Choroid plexus epithelial cell (primary cell): ENCODE data around the gene SECISBP2.

Experiments
- DNase-seq: peaks from one replicate; pipeline ENCODE4 v3.0.0-alpha.2; 2010; ENCODE audit warnings: low read depth
- H3K4me3 ChIP-seq: 2 replicates; pipeline ENCODE4 v1.5.1; 2011; ENCODE audit warnings: low read depth, mild to moderate bottlenecking, control low read depth, low read length, moderate library complexity
- TF ChIP-seq, protein P1 (sequence below): conservative IDR thresholded peaks from 2 replicates; pipeline ENCODE4 v1.5.1; 2011; ENCODE audit warnings: low read depth, mild to moderate bottlenecking, control low read depth, inconsistent platforms, low read length, moderate library complexity

The SECISBP2 gene

DNA sequence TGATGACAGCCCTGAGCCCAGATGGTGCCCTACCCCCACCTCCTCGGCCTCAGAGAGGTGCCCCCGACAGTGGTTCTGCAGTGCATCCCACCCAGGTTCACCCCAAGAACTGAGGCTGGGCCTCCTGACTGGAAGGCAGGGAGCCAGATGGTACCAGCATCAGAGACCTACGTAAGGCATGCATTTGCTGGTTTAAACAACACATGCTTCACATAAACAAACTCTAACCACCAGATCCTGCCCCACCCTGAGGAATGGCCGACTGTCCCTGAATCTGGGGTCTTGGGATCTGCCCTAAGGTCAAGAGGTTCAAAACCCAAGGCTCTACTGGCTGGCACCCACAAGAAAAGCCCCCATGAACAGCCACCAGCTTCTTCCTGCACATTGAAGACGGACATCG is 73.3 kb downstream of the SECISBP2 start:
- H3K4me3 ChIP-seq: no peak overlapping the region
- TF ChIP-seq, protein P1, sequence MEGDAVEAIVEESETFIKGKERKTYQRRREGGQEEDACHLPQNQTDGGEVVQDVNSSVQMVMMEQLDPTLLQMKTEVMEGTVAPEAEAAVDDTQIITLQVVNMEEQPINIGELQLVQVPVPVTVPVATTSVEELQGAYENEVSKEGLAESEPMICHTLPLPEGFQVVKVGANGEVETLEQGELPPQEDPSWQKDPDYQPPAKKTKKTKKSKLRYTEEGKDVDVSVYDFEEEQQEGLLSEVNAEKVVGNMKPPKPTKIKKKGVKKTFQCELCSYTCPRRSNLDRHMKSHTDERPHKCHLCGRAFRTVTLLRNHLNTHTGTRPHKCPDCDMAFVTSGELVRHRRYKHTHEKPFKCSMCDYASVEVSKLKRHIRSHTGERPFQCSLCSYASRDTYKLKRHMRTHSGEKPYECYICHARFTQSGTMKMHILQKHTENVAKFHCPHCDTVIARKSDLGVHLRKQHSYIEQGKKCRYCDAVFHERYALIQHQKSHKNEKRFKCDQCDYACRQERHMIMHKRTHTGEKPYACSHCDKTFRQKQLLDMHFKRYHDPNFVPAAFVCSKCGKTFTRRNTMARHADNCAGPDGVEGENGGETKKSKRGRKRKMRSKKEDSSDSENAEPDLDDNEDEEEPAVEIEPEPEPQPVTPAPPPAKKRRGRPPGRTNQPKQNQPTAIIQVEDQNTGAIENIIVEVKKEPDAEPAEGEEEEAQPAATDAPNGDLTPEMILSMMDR: no peak
- DNase-seq: no peak

DNA sequence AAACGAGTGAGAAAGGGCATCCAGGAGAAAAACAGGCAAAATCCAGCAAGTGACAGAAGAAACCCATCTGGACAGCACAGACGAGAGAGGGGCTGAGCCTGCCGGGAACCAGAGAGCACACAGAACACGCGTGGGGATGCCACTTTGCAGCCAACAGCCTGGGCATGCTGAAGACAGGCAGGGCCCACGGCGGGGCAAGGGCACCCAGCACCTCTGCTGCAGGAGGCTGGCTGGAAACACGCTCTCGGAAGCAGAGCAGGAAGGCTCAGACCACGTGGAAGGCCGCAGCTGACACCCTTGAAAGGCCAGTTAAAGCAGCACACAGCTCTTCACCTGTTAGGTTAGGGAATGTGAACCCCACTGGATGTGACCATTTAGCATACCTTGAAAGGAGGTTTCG is 76.1 kb downstream of the SECISBP2 start:
- TF ChIP-seq, protein P1: no peak
- no peak overlapping the region for H3K4me3 ChIP-seq
- DNase-seq: no peak

- H3K4me3 ChIP-seq: no peak overlapping the region
- DNase-seq: no peak
- TF ChIP-seq, protein P1: no peak
Measured at GRCh38 chr9:89395931-89396710, 77.8 kb downstream of the SECISBP2 start.

- TF ChIP-seq, protein P1: no peak
- H3K4me3 ChIP-seq: no peak overlapping the region
- no peak for DNase-seq
Measured at GRCh38 chr9:89397471-89397870, 79.2 kb downstream of the SECISBP2 start.

DNA sequence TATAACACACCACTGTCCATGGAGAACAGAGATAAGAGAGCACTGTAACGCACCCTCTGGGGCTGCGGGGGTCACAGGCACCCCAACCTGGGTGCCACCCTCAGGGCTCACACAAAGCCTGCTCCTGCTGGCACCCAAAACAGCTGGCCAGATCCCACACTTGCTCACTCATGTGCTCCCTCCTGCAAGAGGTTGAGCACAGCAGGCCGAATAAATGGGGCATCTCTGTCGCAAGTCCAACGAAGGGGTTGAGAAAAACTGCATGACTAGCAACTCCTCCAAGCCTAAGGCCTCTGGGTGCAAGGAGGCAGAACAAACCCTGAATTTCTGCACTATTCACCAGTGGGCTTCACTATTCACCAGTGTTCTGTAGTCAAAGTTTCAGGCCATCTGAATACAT is 80.3 kb downstream of the SECISBP2 start:
- TF ChIP-seq, protein P1: no peak
- DNase-seq: no peak
- no peak overlapping the region for H3K4me3 ChIP-seq

GRCh38 chr9:89400403-89401116 is 82.3 kb downstream of the SECISBP2 start:
- no peak overlapping the region for H3K4me3 ChIP-seq
- no peak for DNase-seq
- TF ChIP-seq, protein P1: no peak
